ELF-1 (cell line): ENCODE results near the gene PRR9.
A peak's percentile ranks its signal among the peaks of the same experiment; 100 is the strongest.

Experiments
- DNase-seq: peaks from one replicate; pipeline ENCODE4 v3.0.0-alpha.2; 2016; ENCODE audit warnings: low read depth, low spot score

PRR9 gene

DNA sequence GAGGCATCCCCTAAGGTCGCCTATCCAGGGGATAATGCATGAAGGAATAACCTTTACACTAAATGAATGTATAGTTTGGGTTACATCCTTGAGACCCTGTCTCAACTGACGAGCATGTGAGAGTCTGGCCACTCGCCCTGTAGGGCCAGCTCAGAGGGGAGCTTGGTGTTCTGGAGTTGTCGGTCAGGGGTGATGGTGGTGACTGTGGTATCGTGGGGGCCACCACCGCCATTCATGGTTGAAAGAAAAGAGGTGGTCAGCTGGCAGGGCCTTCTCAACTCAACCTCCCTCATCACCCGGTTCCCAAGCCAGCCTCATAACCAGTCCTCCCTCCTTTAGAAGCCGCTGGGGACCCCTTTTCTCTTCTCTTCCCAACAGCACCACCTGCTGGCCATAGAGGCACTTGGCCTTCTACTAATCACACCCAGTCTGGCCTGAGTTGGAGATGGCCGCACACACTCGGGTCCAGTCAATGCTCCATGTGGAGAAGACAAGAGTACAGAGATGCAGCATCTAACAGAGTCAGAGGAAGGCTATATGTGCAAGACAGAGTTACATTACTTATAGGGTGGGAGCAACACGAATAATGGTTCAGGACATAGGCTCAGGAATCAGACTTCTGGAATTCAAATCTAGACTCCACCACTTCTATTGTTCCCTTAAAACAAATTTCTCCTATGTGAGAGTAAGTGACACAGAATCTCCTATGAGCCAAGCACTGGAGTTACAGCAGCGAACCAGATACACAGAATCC, 11.9 kb downstream of the PRR9 start:
- peak; percentile 65 for DNase-seq

DNA sequence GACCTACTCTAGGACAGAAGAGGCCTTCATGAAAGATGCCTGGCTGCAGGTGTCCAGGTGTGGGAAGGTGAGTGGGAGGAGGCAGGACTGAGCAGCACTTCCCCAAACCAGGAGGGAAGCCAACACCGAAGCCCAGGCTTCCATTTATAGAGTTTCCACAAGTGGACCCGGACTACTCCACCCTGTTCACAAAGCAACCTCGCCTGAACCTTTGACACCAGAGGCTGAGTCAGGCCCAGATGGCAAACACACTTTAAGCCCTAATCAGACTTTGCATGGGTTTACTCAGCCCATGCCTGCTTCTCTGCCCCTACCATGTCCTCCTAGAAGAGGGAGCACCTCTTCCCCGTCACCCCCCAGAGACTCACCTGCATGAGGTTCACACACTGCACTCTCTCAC, 14.0 kb downstream of the PRR9 start:
- DNase-seq = no peak

DNA sequence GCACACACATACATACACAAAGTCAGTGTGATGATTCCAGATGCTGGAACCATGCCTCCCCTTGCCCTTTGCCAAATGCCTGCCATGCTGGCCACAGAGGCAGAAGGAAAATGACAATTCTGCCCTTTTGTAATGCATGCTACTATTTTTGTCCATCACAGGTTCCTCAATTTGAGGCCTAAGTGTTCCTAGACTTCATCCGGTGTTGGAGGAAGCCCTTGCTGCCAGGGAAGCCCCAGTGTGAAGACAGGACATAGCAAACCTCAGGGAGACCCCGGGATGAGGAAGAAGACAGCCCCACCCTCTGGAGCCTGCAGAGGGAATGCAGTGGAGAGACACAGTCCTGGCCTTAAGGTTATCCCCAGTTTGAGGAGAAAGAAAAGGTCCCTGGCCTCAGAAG, 14.4 kb downstream of the PRR9 start:
- no peak for DNase-seq

DNA sequence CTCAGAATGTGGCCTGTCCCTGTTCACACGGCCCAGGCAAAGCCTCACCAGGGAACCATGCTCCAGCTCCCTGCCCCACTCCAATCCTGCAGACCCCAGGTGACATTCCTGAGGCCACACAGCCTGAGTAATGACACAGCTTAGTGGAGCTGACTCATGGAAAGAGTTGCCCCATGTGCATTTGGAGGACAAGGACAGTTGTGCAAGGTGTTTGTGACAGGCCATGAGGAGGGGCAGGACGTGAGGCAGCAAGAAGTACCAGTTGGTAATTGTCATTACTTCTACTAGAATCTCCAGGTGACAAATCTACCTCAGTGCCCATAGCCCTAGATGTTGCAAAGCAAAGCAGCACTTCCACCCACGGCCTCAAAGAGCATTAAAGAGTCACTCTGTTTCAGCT, 15.2 kb downstream of the PRR9 start:
- DNase-seq = no peak

DNA sequence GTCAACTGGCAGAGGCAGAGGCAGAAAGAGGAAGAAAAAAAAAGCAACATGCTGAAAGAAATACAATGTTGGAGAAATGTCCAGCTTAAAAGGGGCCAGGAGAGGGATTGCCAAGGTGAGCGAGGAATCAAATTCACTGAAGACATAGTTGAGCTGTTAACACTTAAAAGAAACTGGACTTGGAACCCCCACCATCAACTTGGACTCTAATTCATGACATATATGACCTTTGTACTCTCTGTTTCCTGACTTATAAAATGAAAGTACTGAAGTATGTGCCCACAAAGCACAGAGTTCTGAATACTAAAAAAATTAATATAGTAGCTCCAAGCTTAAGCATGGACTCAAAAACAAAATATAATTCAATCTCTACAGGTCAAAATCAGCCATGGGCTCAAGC, 16.1 kb downstream of the PRR9 start:
- no peak for DNase-seq

DNA sequence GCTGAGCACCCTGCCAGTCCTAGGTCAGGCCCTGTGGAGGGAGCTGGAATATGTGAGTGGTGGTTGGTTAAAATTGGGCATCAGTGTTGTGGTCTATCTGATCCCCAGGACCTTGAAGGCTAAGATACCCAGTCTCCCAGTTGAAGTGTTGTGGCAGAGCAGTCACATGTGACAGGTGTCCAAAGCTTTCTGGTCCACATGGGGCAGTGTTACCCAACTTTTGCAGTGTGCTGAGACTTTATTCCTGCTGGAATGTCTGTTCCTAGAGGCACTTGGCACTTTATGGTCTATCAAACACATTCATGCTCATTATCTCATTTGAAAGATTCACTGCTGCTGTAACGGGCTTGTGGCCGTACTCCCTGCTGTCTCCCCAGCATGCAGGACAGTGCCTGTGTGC, 21.1 kb downstream of the PRR9 start:
- DNase-seq = peak; percentile 12

DNA sequence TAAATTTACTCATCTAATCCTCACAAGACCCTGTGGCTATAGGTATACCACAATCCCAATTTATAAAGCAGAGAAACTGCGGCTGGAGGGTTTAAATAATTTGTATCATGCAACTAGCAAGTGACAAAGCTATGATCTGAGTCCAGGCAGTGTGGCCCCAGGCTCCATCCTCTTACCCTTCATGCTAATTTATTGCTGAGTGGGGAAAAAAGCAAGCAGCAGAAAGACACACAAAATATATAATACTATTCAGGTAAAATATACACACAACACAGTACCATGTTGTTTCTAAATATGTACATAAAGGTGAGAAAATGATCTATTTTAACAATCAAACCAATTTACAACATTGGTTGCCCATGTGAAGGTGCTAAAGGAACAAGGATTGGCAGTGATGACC, 24.8 kb downstream of the PRR9 start:
- DNase-seq = no peak

DNA sequence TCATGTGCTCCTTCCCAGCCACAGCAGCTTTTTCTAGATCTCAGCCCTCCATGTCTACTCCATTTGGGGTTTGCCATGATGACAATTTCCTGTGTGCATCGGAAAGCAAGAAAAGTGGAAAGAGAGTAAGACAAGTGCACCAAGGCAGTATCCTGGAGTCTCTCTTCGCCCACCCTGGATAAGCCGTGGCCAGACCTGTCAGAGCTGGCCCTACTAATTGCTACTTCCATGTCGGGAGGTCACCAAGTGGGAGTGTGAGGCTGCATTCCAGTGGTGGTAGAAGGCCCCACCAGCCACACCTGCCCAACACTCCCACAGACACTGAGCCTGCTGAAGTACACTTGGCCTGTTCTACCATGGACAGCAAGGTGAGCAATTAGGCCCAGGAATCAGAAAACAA, 28.1 kb downstream of the PRR9 start:
- no peak for DNase-seq

DNA sequence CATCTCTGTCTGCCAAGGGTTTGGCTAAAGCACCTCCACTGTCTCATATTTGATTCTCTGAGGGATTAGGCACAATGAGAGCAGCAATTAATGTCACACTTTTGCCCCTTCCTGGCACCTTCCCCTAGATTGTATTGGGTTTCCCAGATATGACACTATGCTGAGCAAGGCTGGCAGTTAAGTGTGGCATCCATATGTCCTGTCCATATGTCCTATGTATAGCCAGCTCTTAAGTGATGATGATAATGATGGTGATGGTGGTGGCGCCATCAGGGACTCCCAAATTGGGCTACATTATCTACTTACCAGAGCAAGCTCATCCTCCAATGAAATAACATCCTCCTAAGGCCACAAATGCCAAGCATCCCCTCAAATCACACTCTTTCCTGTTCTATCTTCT, 28.6 kb downstream of the PRR9 start:
- no peak for DNase-seq

DNA sequence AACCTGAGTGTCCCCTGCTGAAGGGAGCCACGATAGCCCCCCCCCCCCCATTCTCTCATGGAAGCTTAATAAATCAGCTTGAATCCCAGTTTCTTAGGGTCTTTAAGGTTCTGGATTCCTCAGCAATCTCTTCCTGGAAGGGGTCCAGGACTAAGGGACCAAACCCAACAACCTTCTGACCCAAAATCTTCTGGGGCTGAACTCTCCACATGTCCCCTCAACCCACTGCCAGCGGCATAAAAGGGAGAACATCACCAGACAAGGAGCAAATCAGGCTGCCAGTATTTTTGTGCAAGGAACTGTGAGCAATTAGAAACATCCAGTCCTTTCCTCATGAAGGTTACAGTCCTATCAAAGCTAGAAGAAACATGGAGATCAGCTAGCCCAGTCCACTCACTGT, 29.4 kb downstream of the PRR9 start:
- DNase-seq = no peak

DNA sequence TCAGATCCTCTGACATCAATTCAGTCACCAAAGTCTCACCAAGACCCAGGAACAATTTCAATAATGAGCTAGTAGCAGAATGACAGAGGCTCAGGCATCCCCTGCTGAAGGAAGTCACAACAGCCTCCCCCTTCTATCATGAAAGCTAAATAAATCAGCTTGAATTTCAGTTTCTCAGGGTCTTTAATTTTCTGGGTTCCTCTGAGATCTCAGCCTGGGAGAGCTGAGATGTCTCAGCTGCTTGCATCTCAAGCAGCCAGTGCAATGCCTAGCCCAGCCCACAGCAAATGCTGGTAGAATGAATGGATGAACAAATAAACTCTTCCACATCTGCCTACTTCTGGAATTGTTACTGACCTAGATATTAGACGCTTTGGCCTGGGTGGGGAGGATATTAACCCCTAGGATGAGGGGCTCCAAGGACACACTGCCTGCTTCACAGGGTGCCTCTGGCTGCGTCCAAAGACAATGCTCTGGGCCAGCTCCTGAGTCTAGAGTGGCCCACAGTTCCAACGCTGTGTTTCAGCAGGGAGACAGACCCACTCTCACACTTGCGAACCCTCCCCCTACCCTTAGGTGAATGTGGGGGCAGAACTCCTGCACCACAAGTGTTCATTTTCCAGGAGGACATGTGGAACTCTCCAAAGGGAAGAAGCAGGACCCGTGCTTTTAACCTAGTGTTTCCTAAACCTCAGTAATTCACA, 30.9 kb downstream of the PRR9 start:
- no peak for DNase-seq

DNA sequence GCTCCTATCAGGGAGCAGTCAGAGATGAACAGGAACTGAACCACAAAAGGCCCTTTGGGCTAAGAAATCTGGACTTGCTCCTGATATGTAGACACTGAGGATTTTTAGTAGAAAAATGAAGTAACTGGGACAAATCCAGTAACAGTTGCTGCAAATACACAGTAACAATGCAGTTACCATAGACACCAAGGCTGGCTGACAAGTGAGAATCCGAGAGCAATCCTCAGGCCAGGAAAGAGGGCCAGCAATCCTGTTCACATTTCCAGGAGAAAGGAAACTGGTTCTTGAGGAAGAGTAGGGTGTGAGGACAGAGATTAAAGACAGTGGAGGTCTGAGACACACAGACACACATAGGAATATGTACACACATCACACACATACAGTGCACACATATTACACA, 32.8 kb downstream of the PRR9 start:
- DNase-seq = no peak

DNA sequence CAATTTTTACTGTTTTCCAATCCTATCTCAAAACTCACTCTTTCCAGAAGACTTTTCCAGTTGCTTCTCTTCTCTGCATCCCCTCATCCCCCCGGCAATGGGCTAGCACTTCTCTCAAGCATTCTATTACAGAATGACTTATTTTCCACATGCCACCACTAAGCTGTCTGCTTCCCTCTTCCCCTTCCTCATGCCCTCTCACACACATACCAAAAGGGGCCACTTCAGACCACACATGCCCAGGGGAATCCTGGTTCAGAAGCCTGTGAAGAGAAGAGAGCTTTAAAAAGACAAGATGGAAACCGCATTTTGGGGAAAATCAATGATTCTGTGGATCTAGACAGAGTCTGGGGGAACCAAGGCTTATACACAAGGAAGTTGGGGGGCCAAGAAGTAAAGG, 33.7 kb downstream of the PRR9 start:
- no peak for DNase-seq

DNA sequence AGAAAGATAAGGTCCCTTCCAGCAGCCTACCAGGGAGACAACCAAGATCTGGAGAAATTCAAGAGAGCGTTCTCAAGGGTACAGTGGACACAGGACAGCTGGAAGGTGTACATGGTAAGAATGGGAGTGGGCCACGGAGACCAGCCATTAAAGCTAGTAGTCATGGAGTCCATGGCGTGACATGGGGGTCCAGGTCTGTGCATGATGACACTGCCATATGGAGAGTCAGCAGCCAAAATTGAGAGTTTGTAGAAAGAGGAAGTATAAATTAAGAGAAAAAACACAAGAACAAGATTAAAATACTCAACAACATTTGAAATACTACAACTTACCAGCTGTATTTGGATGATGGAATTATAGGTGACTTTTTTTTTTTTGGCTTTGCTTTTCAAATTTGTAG, 34.2 kb downstream of the PRR9 start:
- no peak for DNase-seq

DNA sequence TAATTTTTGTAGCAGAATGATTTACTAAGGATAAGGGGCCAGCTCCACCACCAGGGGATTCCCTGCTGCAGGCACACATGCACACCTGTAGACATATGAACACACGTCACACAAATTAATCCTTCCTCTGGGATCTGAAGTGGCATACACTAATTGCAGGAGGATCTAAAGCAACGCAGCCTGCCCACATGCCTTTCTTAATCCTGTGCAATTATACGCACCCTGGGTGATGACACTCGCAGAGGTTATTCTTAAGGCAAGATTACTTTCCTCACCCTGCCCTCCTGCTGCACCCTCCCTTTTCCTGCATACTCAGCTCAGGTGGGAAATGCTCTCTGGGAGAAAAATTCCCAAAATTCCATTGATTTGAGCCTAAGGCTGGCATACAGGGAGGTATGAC, 34.6 kb downstream of the PRR9 start:
- no peak for DNase-seq

DNA sequence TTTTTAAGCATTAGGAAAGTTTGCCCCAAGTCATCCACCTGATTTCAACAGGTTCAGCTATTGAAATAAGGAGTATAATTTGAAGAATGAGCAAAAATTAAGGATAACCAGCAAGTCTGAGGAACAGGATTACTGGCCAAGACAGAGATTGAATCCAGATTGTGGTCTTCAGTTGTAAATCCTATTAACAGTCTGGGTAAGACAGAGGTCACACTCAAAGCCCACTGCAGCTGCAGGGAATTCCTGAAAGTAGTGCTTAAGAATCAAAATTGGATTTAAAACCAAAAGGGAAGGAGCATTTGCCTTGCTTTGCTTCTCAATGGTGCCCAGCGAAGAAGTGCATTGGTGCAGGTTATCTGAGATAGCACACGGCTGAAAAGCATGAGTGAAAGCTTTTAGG, 35.7 kb downstream of the PRR9 start:
- no peak for DNase-seq

DNA sequence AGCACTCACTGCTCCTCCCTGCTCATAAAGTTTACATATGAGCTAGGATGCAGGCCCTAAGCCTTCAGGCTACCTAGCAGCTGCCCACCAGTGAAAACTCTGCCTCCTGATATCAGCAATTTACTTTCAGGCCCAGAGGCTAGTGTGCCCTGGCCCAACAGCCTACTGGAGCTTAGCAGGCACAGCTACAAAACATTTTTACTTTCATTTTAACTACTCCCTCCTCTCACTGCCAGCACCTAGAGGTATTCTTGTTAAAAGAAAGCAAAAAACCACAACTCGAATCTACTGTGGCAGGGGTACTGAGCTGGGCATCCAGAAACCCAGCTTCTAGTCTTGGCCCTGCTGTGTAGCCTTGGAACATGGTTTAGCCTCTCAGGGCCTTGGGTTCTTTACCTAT, 36.3 kb downstream of the PRR9 start:
- DNase-seq = no peak

DNA sequence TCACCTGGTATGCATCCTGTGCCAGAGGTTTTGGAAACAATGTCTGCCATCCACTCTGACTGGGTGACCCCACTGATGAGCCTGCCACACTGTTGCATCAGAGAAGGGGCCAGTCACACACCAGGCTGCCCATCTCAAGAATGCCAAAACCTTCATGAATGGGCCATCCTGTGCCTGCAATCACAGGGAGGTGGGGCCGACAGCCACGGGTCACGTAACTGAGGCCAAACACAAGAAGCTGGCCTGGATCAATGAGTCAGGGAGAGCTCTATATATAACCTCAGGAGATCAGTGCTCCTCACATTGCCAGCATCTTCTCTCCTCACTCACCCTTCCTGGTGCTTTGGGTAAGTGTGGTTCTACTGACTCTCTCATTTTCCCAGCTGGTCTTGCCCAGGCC, 42.0 kb downstream of the PRR9 start, which contains the start of gene LORICRIN:
LORICRIN (plus strand) TSS at position 301 of the 400 bp plus-strand sequence. CDS start 1,263 bp downstream, outside the sequence.
- no peak for DNase-seq

DNA sequence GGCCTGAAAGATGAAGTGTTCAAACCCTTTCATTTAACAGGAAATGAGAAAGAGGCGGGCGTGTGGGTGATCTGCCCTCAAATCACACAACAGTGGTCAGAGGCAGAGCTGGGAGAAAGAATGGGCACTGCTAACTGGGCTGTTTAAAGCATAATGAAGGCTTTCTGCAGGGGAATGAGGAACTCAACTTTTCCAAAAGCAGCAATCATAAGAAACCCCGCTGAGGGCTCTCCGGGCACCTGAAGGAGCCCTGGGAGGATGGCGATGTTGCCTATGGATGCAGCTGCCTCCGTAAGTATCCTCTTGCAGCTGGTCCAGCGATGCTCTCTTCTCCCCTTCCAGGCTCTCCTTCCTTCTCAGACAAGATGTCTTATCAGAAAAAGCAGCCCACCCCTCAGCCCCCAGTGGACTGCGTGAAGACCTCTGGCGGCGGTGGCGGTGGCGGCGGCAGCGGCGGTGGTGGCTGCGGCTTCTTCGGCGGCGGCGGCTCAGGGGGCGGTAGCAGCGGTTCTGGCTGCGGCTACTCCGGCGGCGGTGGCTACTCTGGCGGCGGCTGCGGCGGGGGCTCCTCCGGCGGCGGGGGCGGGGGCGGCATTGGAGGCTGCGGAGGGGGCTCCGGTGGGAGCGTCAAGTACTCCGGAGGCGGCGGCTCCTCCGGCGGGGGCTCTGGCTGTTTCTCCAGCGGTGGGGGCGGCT, 43.3 kb downstream of the PRR9 start:
- peak; percentile 8 for DNase-seq

DNA sequence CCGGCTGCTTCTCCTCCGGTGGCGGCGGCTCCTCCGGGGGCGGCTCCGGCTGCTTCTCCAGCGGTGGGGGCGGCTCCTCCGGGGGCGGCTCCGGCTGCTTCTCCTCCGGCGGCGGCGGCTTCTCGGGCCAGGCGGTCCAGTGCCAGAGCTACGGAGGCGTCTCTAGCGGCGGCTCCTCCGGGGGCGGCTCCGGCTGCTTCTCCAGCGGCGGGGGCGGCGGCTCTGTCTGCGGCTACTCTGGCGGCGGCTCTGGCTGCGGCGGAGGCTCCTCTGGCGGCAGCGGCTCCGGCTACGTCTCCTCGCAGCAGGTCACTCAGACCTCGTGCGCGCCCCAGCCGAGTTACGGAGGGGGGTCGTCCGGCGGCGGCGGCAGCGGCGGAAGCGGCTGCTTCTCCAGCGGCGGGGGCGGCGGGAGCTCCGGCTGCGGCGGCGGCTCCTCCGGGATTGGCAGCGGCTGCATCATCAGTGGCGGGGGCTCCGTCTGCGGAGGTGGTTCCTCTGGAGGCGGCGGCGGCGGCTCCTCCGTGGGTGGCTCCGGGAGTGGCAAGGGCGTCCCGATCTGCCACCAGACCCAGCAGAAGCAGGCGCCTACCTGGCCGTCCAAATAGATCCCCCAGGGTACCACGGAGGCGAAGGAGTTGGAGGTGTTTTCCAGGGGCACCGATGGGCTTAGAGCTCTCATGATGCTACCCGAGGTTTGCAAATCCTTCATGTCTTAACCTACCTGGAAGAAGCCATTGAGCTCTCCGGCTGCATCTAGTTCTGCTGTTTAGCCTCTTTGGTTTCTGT, 44.1 kb downstream of the PRR9 start:
- DNase-seq = peak; percentile 33

DNA sequence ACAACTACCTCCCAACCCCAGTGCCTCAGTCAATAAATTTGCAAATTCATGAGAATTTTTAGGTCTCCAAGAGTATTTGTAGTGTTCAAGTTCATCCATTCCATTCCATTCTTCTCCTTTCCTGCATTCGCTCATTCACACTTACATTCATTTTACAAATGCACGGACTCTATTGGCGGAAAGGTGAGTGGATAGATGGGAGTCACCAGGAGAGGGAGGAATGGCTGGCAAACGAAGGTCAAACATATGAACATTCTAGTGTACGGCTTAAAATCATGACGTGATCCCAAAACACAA, 44.6 kb downstream of the PRR9 start:
- no peak for DNase-seq

DNA sequence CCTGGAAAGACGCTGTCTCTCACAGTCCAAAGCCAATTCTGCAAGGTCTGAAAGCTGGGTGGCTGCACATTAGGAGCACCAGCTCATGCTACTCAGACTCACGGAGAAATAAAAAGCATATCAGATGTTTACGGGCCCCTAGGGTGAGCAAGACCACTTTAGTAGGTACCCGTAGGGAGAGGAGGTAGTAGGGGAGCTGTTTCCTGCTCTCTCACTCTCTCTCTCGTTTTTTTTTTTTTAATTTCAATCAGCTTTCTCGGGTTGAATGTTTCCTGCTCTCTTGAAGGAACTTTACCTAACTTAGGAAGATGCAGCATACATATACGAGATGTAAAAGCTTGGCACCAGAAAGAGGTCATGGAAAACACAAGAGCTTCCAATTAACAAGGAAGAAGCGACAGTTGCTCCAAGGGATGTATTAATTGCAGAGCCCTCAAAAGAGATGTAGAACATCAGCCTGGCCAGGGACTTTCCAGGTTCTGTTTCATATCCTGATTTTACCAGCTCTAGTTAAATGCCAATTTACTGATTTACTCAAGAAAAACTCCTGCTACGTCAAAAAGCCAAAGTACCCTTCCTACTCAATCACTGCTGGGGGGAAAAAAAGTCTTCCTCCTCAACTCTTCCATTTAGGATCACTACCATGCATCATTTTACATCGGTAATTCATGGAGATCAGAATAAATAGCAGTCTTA, 45.2 kb downstream of the PRR9 start:
- no peak for DNase-seq
